HepG2 (cell line): ENCODE data around the gene IFIT5. TPM values are rescaled to one million over a fixed set of nuclear protein-coding genes. Genes with fewer than 3 reads are reported as not detected.

Source experiments
- ARHGAP35 ChIP-seq: sonication (generic); formaldehyde crosslinking; IDR thresholded peaks from 2 replicates; pipeline ENCODE4 v1.9.0; 2022; ENCODE audit warnings: mild to moderate bottlenecking, inconsistent platforms, moderate library complexity, missing genetic modification reagents, borderline replicate concordance
- DMAP1 ChIP-seq: IDR thresholded peaks from 2 replicates; pipeline ENCODE4 v1.6.1; 2016
- FOXM1 ChIP-seq: sonication (generic); formaldehyde crosslinking; IDR thresholded peaks from 2 replicates; pipeline ENCODE4 v1.5.0; 2020; ENCODE audit warnings: missing genetic modification reagents
- GRHL1 ChIP-seq: sonication (generic); formaldehyde crosslinking; conservative IDR thresholded peaks from 2 replicates; pipeline ENCODE4 v1.8.0; 2022; ENCODE audit warnings: missing genetic modification reagents
- HHEX ChIP-seq: IDR thresholded peaks from 2 replicates; pipeline ENCODE4 v1.6.1; 2016; ENCODE audit warnings: control low read depth
- ISX ChIP-seq: sonication (generic); formaldehyde crosslinking; conservative IDR thresholded peaks from 2 replicates; pipeline ENCODE4 v1.5.0; 2020; ENCODE audit warnings: missing genetic modification reagents
- KDM6A ChIP-seq: IDR thresholded peaks from 2 replicates; pipeline ENCODE4 v1.6.1; 2016; ENCODE audit warnings: low read depth
- MIER2 ChIP-seq: IDR thresholded peaks from 2 replicates; pipeline ENCODE4 v1.6.1; 2016; ENCODE audit warnings: missing biosample characterization, missing genetic modification reagents
- SUZ12 ChIP-seq: fragments of 150-350 bp; IDR thresholded peaks from 2 replicates; pipeline ENCODE4 v1.6.1; 2014; ENCODE audit warnings: low read depth, low read length
- ZBTB26 ChIP-seq: IDR thresholded peaks from 2 replicates; pipeline ENCODE4 v1.6.1; 2016; ENCODE audit warnings: missing compliant biosample characterization, missing genetic modification reagents, borderline replicate concordance
- ZNF546 ChIP-seq: sonication (generic); formaldehyde crosslinking; conservative IDR thresholded peaks from 2 replicates; pipeline ENCODE4 v1.8.1; 2023; ENCODE audit warnings: mild to moderate bottlenecking, missing genetic modification reagents
- ZNF564 ChIP-seq: sonication (generic); formaldehyde crosslinking; IDR thresholded peaks from 2 replicates; pipeline ENCODE4 v1.8.1; 2023; ENCODE audit warnings: mild to moderate bottlenecking, missing genetic modification reagents
- ZNF816 ChIP-seq: sonication (generic); formaldehyde crosslinking; IDR thresholded peaks from 2 replicates; pipeline ENCODE4 v1.8.0; 2022; ENCODE audit warnings: missing genetic modification reagents, mild to moderate bottlenecking, borderline replicate concordance
- ZNF83 ChIP-seq: sonication (generic); formaldehyde crosslinking; IDR thresholded peaks from 2 replicates; pipeline ENCODE4 v1.4.0; 2020; ENCODE audit warnings: missing genetic modification reagents, mild to moderate bottlenecking, borderline replicate concordance
- polyA plus RNA-seq, 8 experiments: library from polyadenylated mRNA; depleted of rRNA in 3 of 8; stranded (reverse) in 7 of 8; unstranded in 1 of 8; fragments of >200 nt; fragmentation: Illumina TruSeq in 4 of 8; extraction: Trizol in 4 of 8; gene quantifications; 2 replicates each; pipeline versions ENCODE4 v1.2.1 to v1.2.3, GENCODE V29; 2011 to 2016; ENCODE audit warnings: low read depth in 4 of 8, missing spikeins in 1 of 8, mixed read lengths in 1 of 8; ENCODE audit not compliant: insufficient read depth in 1 of 8
- total RNA-seq, 5 experiments: library from RNA; depleted of rRNA; stranded (reverse); fragments of >200 nt; fragmentation: Illumina TruSeq; extraction: Trizol; gene quantifications; 2 replicates each; pipeline ENCODE4 v1.2.3, GENCODE V29; 2016; ENCODE audit warnings: low read depth in 1 of 5
- TF ChIP-seq, protein P1 (sequence below), 2 experiments: sonication (generic) in 1 of 2; formaldehyde crosslinking in 1 of 2; IDR thresholded peaks; 2 replicates each; pipeline versions ENCODE4 v1.4.0 to v1.6.1; 2016 to 2020; ENCODE audit warnings: borderline replicate concordance in 1 of 2, low read depth in 1 of 2, mild to moderate bottlenecking in 1 of 2, missing genetic modification reagents in 1 of 2
- TF ChIP-seq, protein P2 (sequence below): sonication (generic); formaldehyde crosslinking; conservative IDR thresholded peaks from 2 replicates; pipeline ENCODE4 v1.4.0; 2020; ENCODE audit warnings: missing genetic modification reagents
- TF ChIP-seq, protein P3 (sequence below): IDR thresholded peaks from 2 replicates; pipeline ENCODE4 v1.6.1; 2016; ENCODE audit warnings: mild to moderate bottlenecking, missing biosample characterization, missing genetic modification reagents

The IFIT5 gene
- total and polyA plus RNA-seq, 2 of the 13 experiments (the other 11 are each of a cell fraction or from before 2014, with no cell fraction given): 2.2 to 8.3 TPM

GRCh38 chr10:89414879-89415821, 782 bp downstream of the IFIT5 start (continued):
- TF ChIP-seq ZNF564 (0 out of 2 replicates have a peak, but pooled peaks have one; percentile 20), ZNF816 (no peak), ZNF546 (CRISPR knock-in tag) (0 out of 2 replicates have a peak, but pooled peaks have one; percentile 54), ISX (CRISPR knock-in tag) (no peak), HHEX (no peak), MIER2 (CRISPR knock-in tag) (no peak), ZBTB26 (CRISPR knock-in tag) (peak; percentile 15; the same call in 1 of the 2 replicates), KDM6A (CRISPR knock-in tag) (no peak), GRHL1 (CRISPR knock-in tag) (no peak), SUZ12 (no peak), DMAP1 (CRISPR knock-in tag) (peak; percentile 55; the same call in 1 of the 2 replicates), FOXM1 (CRISPR knock-in tag) (no peak), ARHGAP35 (CRISPR knock-in tag) (no peak), ZNF83 (no peak)
- TF ChIP-seq, protein P1, sequence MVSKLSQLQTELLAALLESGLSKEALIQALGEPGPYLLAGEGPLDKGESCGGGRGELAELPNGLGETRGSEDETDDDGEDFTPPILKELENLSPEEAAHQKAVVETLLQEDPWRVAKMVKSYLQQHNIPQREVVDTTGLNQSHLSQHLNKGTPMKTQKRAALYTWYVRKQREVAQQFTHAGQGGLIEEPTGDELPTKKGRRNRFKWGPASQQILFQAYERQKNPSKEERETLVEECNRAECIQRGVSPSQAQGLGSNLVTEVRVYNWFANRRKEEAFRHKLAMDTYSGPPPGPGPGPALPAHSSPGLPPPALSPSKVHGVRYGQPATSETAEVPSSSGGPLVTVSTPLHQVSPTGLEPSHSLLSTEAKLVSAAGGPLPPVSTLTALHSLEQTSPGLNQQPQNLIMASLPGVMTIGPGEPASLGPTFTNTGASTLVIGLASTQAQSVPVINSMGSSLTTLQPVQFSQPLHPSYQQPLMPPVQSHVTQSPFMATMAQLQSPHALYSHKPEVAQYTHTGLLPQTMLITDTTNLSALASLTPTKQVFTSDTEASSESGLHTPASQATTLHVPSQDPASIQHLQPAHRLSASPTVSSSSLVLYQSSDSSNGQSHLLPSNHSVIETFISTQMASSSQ (IDR thresholded peaks at IDR 0.05; ENCODE audit: low read depth): no peak
- TF ChIP-seq, protein P1 (CRISPR knock-in tag; IDR thresholded peaks at IDR 0.05; ENCODE audit: borderline replicate concordance): no peak
- TF ChIP-seq, protein P2, sequence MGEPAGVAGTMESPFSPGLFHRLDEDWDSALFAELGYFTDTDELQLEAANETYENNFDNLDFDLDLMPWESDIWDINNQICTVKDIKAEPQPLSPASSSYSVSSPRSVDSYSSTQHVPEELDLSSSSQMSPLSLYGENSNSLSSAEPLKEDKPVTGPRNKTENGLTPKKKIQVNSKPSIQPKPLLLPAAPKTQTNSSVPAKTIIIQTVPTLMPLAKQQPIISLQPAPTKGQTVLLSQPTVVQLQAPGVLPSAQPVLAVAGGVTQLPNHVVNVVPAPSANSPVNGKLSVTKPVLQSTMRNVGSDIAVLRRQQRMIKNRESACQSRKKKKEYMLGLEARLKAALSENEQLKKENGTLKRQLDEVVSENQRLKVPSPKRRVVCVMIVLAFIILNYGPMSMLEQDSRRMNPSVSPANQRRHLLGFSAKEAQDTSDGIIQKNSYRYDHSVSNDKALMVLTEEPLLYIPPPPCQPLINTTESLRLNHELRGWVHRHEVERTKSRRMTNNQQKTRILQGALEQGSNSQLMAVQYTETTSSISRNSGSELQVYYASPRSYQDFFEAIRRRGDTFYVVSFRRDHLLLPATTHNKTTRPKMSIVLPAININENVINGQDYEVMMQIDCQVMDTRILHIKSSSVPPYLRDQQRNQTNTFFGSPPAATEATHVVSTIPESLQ (CRISPR knock-in tag): no peak
- TF ChIP-seq, protein P3, sequence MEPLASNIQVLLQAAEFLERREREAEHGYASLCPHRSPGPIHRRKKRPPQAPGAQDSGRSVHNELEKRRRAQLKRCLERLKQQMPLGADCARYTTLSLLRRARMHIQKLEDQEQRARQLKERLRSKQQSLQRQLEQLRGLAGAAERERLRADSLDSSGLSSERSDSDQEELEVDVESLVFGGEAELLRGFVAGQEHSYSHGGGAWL: peak; percentile 60; the same call in 1 of the 2 replicates
